Measurements from ENCODE around the gene ZP2.

DNA sequence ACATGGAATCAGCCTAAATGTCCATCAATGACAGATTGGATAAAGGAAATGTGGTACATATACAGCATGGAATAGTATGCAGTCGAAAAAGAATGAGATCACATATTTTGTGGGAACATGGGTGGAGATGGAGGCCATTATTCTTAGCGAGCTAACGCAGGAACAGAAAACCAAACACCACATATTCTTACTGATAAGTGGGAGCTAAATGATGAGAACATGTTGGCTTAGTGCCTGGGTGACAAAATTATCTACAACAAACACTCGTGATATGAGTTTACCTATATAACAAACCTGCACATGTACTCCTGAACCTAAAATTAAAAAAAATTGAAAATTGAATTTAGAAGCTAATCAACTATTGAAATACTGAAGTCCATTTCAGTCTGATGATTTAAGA is 28.3 kb upstream of the ZP2 start:
- no peak for TF ChIP-seq POLR2AphosphoS5 (IDR thresholded peaks at IDR 0.05; ENCODE audit: low read depth, low read length)
- no peak for TF ChIP-seq POLR2A (IDR thresholded peaks at IDR 0.05; ENCODE audit: low read depth, low read length)

Measured in GM12892 (cell line).